HepG2 (cell line): ENCODE data around the gene ZNF500. TPM values are rescaled to one million over a fixed set of nuclear protein-coding genes. Genes with fewer than 3 reads are reported as not detected.

ENCODE experiments used
- CHD2 ChIP-seq: IDR thresholded peaks from 2 replicates; pipeline ENCODE4 v1.6.1; 2011; ENCODE audit warnings: low read depth, low read length, improper control_type of control experiment
- GABPB1 ChIP-seq: IDR thresholded peaks from 2 replicates; pipeline ENCODE4 v1.6.1; 2016; ENCODE audit warnings: mild to moderate bottlenecking, missing genetic modification reagents, moderate library complexity, missing compliant biosample characterization
- KLF15 ChIP-seq: sonication (generic); formaldehyde crosslinking; IDR thresholded peaks from 2 replicates; pipeline ENCODE4 v1.8.1; 2023; ENCODE audit warnings: borderline replicate concordance, mild to moderate bottlenecking, inconsistent platforms, missing genetic modification reagents, mixed read lengths
- KLF9 ChIP-seq: IDR thresholded peaks from 2 replicates; pipeline ENCODE4 v1.6.1; 2016; ENCODE audit warnings: low read depth
- MAX ChIP-seq: IDR thresholded peaks from 2 replicates; pipeline ENCODE4 v1.6.1; 2012; ENCODE audit warnings: inconsistent platforms
- MAZ ChIP-seq, 2 experiments: sonication (generic) in 1 of 2; formaldehyde crosslinking in 1 of 2; IDR thresholded peaks; 2 replicates each; pipeline versions ENCODE4 v1.5.0 to v1.6.1; 2012 to 2020; ENCODE audit warnings: low read depth in 2 of 2, mild to moderate bottlenecking in 2 of 2, borderline replicate concordance in 1 of 2, improper control_type of control experiment in 1 of 2, low read length in 1 of 2, missing genetic modification reagents in 1 of 2, moderate library complexity in 1 of 2
- MIER3 ChIP-seq: IDR thresholded peaks from 2 replicates; pipeline ENCODE4 v1.6.1; 2016; ENCODE audit warnings: missing compliant biosample characterization, borderline replicate concordance
- MTF2 ChIP-seq: sonication (generic); formaldehyde crosslinking; IDR thresholded peaks from 2 replicates; pipeline ENCODE4 v1.5.0; 2020; ENCODE audit warnings: missing genetic modification reagents, borderline replicate concordance
- NPAS2 ChIP-seq: sonication (generic); formaldehyde crosslinking; IDR thresholded peaks from 2 replicates; pipeline ENCODE4 v1.8.0; 2022; ENCODE audit warnings: mild to moderate bottlenecking, missing genetic modification reagents, borderline replicate concordance
- RARA ChIP-seq: IDR thresholded peaks from 2 replicates; pipeline ENCODE4 v1.6.1; 2016; ENCODE audit warnings: missing genetic modification reagents, missing compliant biosample characterization
- RBFOX2 ChIP-seq: fragments of 200-400 bp; formaldehyde crosslinking; IDR thresholded peaks from 2 replicates; pipeline ENCODE4 v1.6.1; 2017; ENCODE audit warnings: low read depth, mild to moderate bottlenecking, low read length
- RFX1 ChIP-seq: fragments of 450-650 bp; IDR thresholded peaks from 2 replicates; pipeline ENCODE4 v1.6.1; 2017
- SNRNP70 ChIP-seq: fragments of 200-400 bp; formaldehyde crosslinking; IDR thresholded peaks from 2 replicates; pipeline ENCODE4 v1.6.1; 2017; ENCODE audit warnings: mild to moderate bottlenecking, low read depth, low read length, moderate library complexity
- SOX6 ChIP-seq, 2 experiments: fragments of 450-650 bp in 1 of 2; sonication (generic) in 1 of 2; formaldehyde crosslinking in 1 of 2; IDR thresholded peaks; 2 replicates each; pipeline versions ENCODE4 v1.4.0 to v1.6.1; 2017 to 2020; ENCODE audit warnings: antibody characterized with exemption in 1 of 2, mild to moderate bottlenecking in 1 of 2, missing genetic modification reagents in 1 of 2
- SRSF1 ChIP-seq: fragments of 200-400 bp; formaldehyde crosslinking; optimal IDR thresholded peaks from 2 replicates; pipeline ENCODE3; 2017; ENCODE audit warnings: mild to moderate bottlenecking, low read depth, low read length, moderate library complexity
- YY1 ChIP-seq: IDR thresholded peaks from 2 replicates; pipeline ENCODE4 v1.6.1; 2011; ENCODE audit warnings: low read length, low read depth, moderate library complexity, mild to moderate bottlenecking; ENCODE audit not compliant: insufficient read depth, insufficient replicate concordance
- ZBED4 ChIP-seq: sonication (generic); formaldehyde crosslinking; IDR thresholded peaks from 2 replicates; pipeline ENCODE4 v1.4.0; 2020; ENCODE audit warnings: missing genetic modification reagents, borderline replicate concordance
- ZHX1 ChIP-seq: sonication (generic); formaldehyde crosslinking; IDR thresholded peaks from 2 replicates; pipeline ENCODE4 v1.8.1; 2022; ENCODE audit warnings: low read depth, mild to moderate bottlenecking, missing genetic modification reagents
- ZNF205 ChIP-seq: IDR thresholded peaks from 2 replicates; pipeline ENCODE4 v1.6.1; 2018; ENCODE audit warnings: missing biosample characterization, missing genetic modification reagents
- ZNF747 ChIP-seq: sonication (generic); formaldehyde crosslinking; IDR thresholded peaks from 2 replicates; pipeline ENCODE4 v1.8.1; 2023; ENCODE audit warnings: missing genetic modification reagents, mild to moderate bottlenecking, borderline replicate concordance
- ZNF75D ChIP-seq: sonication (generic); formaldehyde crosslinking; IDR thresholded peaks from 2 replicates; pipeline ENCODE4 v1.8.1; 2023; ENCODE audit warnings: missing genetic modification reagents, mild to moderate bottlenecking, borderline replicate concordance
- ZNF788 ChIP-seq: sonication (generic); formaldehyde crosslinking; IDR thresholded peaks from 2 replicates; pipeline ENCODE4 v1.5.0; 2020; ENCODE audit warnings: mild to moderate bottlenecking, missing genetic modification reagents, borderline replicate concordance
- ZNF878 ChIP-seq: sonication (generic); formaldehyde crosslinking; IDR thresholded peaks from 2 replicates; pipeline ENCODE4 v1.8.1; 2023; ENCODE audit warnings: mild to moderate bottlenecking, missing genetic modification reagents, moderate library complexity
- polyA plus RNA-seq, 8 experiments: library from polyadenylated mRNA; depleted of rRNA in 3 of 8; stranded (reverse) in 7 of 8; unstranded in 1 of 8; fragments of >200 nt; fragmentation: Illumina TruSeq in 4 of 8; extraction: Trizol in 4 of 8; gene quantifications; 2 replicates each; pipeline versions ENCODE4 v1.2.1 to v1.2.3, GENCODE V29; 2011 to 2016; ENCODE audit warnings: low read depth in 4 of 8, missing spikeins in 1 of 8, mixed read lengths in 1 of 8; ENCODE audit not compliant: insufficient read depth in 1 of 8
- total RNA-seq, 5 experiments: library from RNA; depleted of rRNA; stranded (reverse); fragments of >200 nt; fragmentation: Illumina TruSeq; extraction: Trizol; gene quantifications; 2 replicates each; pipeline ENCODE4 v1.2.3, GENCODE V29; 2016; ENCODE audit warnings: low read depth in 1 of 5

The ZNF500 gene
- total and polyA plus RNA-seq, 2 of the 13 experiments (the other 11 are each of a cell fraction or from before 2014, with no cell fraction given): 6.1 to 12.2 TPM

GRCh38 chr16:4802659-4803287, 35.8 kb upstream of the ZNF500 start (continued):
- TF ChIP-seq ZHX1 (CRISPR knock-in tag) (no peak), MAZ (IDR thresholded peaks at IDR 0.05; ENCODE audit: borderline replicate concordance, low read depth, low read length) (peak; percentile 51; the same call in 1 of the 2 replicates), MAZ (CRISPR knock-in tag; IDR thresholded peaks at IDR 0.05; ENCODE audit: low read depth) (peak; percentile 60; the same call in 1 of the 2 replicates), ZNF878 (CRISPR knock-in tag) (no peak), SRSF1 (no peak), CHD2 (no peak), SOX6 (IDR thresholded peaks at IDR 0.05) (no peak), SOX6 (CRISPR knock-in tag; IDR thresholded peaks at IDR 0.05) (no peak), YY1 (peak; percentile 8), KLF9 (CRISPR knock-in tag) (no peak), SNRNP70 (no peak), RFX1 (no peak), GABPB1 (CRISPR knock-in tag) (peak; percentile 57; the same call in 1 of the 2 replicates), RBFOX2 (peak; percentile 58; the same call in 1 of the 2 replicates), MTF2 (CRISPR knock-in tag) (no peak), MAX (no peak), ZBED4 (CRISPR knock-in tag) (peak; percentile 60; the same call in 1 of the 2 replicates), MIER3 (peak; percentile 51; the same call in 1 of the 2 replicates), KLF15 (no peak), ZNF788 (CRISPR knock-in tag) (no peak), ZNF747 (CRISPR knock-in tag) (no peak), RARA (CRISPR knock-in tag) (no peak; the same call in 1 of the 2 replicates), ZNF75D (CRISPR knock-in tag) (no peak), NPAS2 (CRISPR knock-in tag) (no peak), ZNF205 (CRISPR knock-in tag) (0 out of 2 replicates have a peak, but pooled peaks have one; percentile 22)
